ENCODE results near the gene HOXC12. TPM values are rescaled to one million over a fixed set of nuclear protein-coding genes. Genes with fewer than 3 reads are reported as not detected.

Gene HOXC12
- total RNA-seq, 1 donor from 2014 or later: not detected

- Mint-ChIP-seq H3K4me1 (no peaks in the 10 kb centered on the region), H3K36me3 (ENCODE audit: low read depth) (peaks cover 3% of the 10 kb centered on the region), H3K27me3 (ENCODE audit: low read depth) (peaks cover 100% of the 10 kb centered on the region), H3K9me3 (no peaks in the 10 kb centered on the region), H3K27ac (ENCODE audit: unreplicated experiment) (no peak overlapping the region), H3K4me3 (no peak overlapping the region)
- DNase-seq (ENCODE audit: low read depth, low spot score): no peak
- no peak for TF ChIP-seq CTCF (conservative IDR thresholded peaks at IDR 0.05)
Observed at GRCh38 chr12:53981634-53982565, 27.2 kb downstream of the HOXC12 start.

- TF ChIP-seq CTCF (conservative IDR thresholded peaks at IDR 0.05): no peak
- no peaks in the 10 kb centered on the region for H3K9me3 Mint-ChIP-seq
- H3K4me1 Mint-ChIP-seq: no peaks in the 10 kb centered on the region
- H3K27me3 Mint-ChIP-seq (ENCODE audit: low read depth): peaks cover 100% of the 10 kb centered on the region
- no peak overlapping the region for H3K4me3 Mint-ChIP-seq
- DNase-seq (ENCODE audit: low read depth, low spot score): no peak
- H3K27ac Mint-ChIP-seq (ENCODE audit: unreplicated experiment): no peak overlapping the region
- peaks cover 3% of the 10 kb centered on the region for H3K36me3 Mint-ChIP-seq (ENCODE audit: low read depth)
Observed at GRCh38 chr12:53982648-53983567, 28.2 kb downstream of the HOXC12 start.

GRCh38 chr12:53983568-53983949 is 28.9 kb downstream of the HOXC12 start:
- no peak for TF ChIP-seq CTCF (conservative IDR thresholded peaks at IDR 0.05)
- no peak for DNase-seq (ENCODE audit: low read depth, low spot score)
- H3K27me3 Mint-ChIP-seq (ENCODE audit: low read depth): peaks cover 100% of the 10 kb centered on the region
- H3K36me3 Mint-ChIP-seq (ENCODE audit: low read depth): peaks cover 3% of the 10 kb centered on the region
- H3K9me3 Mint-ChIP-seq: no peaks in the 10 kb centered on the region
- no peaks in the 10 kb centered on the region for H3K4me1 Mint-ChIP-seq
- no peak overlapping the region for H3K4me3 Mint-ChIP-seq
- H3K27ac Mint-ChIP-seq (ENCODE audit: unreplicated experiment): no peak overlapping the region

GRCh38 chr12:53983950-53984572 is 29.4 kb downstream of the HOXC12 start:
- Mint-ChIP-seq H3K9me3 (no peaks in the 10 kb centered on the region), H3K4me3 (no peak overlapping the region), H3K27me3 (ENCODE audit: low read depth) (peaks cover 100% of the 10 kb centered on the region), H3K36me3 (ENCODE audit: low read depth) (peaks cover 3% of the 10 kb centered on the region), H3K4me1 (peaks cover 3% of the 10 kb centered on the region), H3K27ac (ENCODE audit: unreplicated experiment) (no peak overlapping the region)
- DNase-seq (ENCODE audit: low read depth, low spot score): no peak
- TF ChIP-seq CTCF (conservative IDR thresholded peaks at IDR 0.05): no peak
